Measurements from ENCODE around the gene ANKRD10. TPM values are rescaled to one million over a fixed set of nuclear protein-coding genes. Genes with fewer than 3 reads are reported as not detected.

The ANKRD10 gene
- total RNA-seq, 1 experiment from 2014 or later, result 159 TPM

DNA sequence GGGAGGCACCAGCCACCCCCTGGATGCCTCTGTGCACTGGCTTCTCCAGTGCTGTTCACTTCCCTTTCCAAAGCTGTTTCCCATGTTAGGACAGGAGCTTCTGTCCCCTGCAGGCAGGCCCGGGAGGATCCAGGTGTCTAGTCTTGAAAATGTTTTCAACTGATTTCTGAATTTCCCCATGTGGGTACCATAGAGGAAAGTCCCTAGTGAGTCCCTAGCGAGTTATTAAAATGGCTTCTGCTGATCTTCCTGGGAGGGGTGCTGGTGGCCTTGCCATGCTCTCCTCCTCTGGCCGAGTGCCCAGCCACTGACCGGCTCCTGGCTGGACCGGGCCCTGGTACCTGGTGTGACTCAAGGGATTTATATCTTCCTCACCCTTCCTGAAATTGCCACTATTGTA lies 5.2 kb upstream of the ANKRD10 start:
- no peak overlapping the region for H3K4me2 ChIP-seq (ENCODE audit: insufficient read depth, insufficient read length, low read length)
- H3K79me1 ChIP-seq (ENCODE audit: insufficient read depth, low read depth, low read length, poor library complexity, severe bottlenecking), result no peaks in the 10 kb centered on the region
- no peak overlapping the region for H2BK12ac ChIP-seq (ENCODE audit: insufficient read length, low read depth, low read length)
- H3K27me3 ChIP-seq (ENCODE audit: insufficient read depth, low read length), result no peaks in the 10 kb centered on the region
- H3T11ph ChIP-seq (ENCODE audit: low read length), result no peak overlapping the region
- Mint-ChIP-seq H3K4me1 (peaks cover 30 to 32% of the 10 kb centered on the region in 2 experiments), H3K27ac (no peak overlapping the region; a peak in 1 of 7 replicates), H3K9me3 (no peaks in the 10 kb centered on the region), H3K36me3 (ENCODE audit: insufficient read depth in 1 of 3, low read depth in 3 of 3) (no peaks in the 10 kb centered on the region), H3K4me3 (no peak overlapping the region; a peak in 1 of 5 replicates), H3K27me3 (ENCODE audit: low read depth) (no peaks in the 10 kb centered on the region; the same call in 1 of the 2 replicates)
- no peak overlapping the region for H2BK20ac ChIP-seq (ENCODE audit: low read depth, low read length, poor library complexity, severe bottlenecking)
- H3K23ac ChIP-seq (ENCODE audit: insufficient read length, low read depth, low read length), result no peak overlapping the region
- no peak overlapping the region for H2BK15ac ChIP-seq (ENCODE audit: low read depth, low read length)
- H3K4me1 ChIP-seq (ENCODE audit: insufficient read depth, low read length), result peaks cover 3% of the 10 kb centered on the region; the same call in 1 of the 2 replicates
- no peak overlapping the region for H3K56ac ChIP-seq (ENCODE audit: insufficient read length, low read depth, low read length)
- no CpG with 5 or more reads among the region's 5 CpGs for whole genome bisulfite sequencing (ENCODE audit: extremely low coverage, insufficient read length, low lambda C conversion rate)
- H2AFZ ChIP-seq (ENCODE audit: low read length), result no peak overlapping the region
- H2BK5ac ChIP-seq (ENCODE audit: insufficient read length, low read length), result no peak overlapping the region
- no peak overlapping the region for H3K18ac ChIP-seq (ENCODE audit: insufficient read length, low read depth, low read length)
- no peak overlapping the region for H3K4ac ChIP-seq (ENCODE audit: low read depth, low read length)
- H3K9me3 ChIP-seq (ENCODE audit: control insufficient read depth, low read depth, low read length), result no peaks in the 10 kb centered on the region
- H4K5ac ChIP-seq (ENCODE audit: insufficient read length, low read depth, low read length), result no peak overlapping the region
- no peak overlapping the region for H2AK5ac ChIP-seq (ENCODE audit: insufficient read length, low read length)
- H4K8ac ChIP-seq (replicated peaks; ENCODE audit: insufficient read length, low read depth, low read length), result no peak overlapping the region
- peaks cover 2% of the 10 kb centered on the region for H3K23me2 ChIP-seq (ENCODE audit: insufficient read length, low read depth, low read length, poor library complexity, severe bottlenecking)
- no peak for DNase-seq
- H3K27ac ChIP-seq (ENCODE audit: insufficient read length, low read depth, low read length), result no peak overlapping the region
- H3K79me2 ChIP-seq (ENCODE audit: insufficient read depth, low read length), result no peaks in the 10 kb centered on the region
- H3K9ac ChIP-seq (ENCODE audit: extremely low read depth, insufficient read length, low read length), result no peak overlapping the region
- no peak overlapping the region for H3K14ac ChIP-seq (ENCODE audit: insufficient read depth, low read length)
- H4K91ac ChIP-seq (ENCODE audit: insufficient read length, low read depth, low read length), result no peak overlapping the region
- no peak overlapping the region for H2BK120ac ChIP-seq (ENCODE audit: low read depth, low read length, poor library complexity, severe bottlenecking)
- TF ChIP-seq, protein P1, sequence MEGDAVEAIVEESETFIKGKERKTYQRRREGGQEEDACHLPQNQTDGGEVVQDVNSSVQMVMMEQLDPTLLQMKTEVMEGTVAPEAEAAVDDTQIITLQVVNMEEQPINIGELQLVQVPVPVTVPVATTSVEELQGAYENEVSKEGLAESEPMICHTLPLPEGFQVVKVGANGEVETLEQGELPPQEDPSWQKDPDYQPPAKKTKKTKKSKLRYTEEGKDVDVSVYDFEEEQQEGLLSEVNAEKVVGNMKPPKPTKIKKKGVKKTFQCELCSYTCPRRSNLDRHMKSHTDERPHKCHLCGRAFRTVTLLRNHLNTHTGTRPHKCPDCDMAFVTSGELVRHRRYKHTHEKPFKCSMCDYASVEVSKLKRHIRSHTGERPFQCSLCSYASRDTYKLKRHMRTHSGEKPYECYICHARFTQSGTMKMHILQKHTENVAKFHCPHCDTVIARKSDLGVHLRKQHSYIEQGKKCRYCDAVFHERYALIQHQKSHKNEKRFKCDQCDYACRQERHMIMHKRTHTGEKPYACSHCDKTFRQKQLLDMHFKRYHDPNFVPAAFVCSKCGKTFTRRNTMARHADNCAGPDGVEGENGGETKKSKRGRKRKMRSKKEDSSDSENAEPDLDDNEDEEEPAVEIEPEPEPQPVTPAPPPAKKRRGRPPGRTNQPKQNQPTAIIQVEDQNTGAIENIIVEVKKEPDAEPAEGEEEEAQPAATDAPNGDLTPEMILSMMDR (conservative IDR thresholded peaks at IDR 0.05), result no peak
- no peaks in the 10 kb centered on the region for H4K20me1 ChIP-seq (ENCODE audit: control insufficient read depth, insufficient read depth, insufficient read length)
